Activated CD4-positive, CD25-positive, alpha-beta regulatory T cell (primary cell): Measurements from ENCODE around the gene SGCD.

ENCODE experiments used
- DNase-seq, 4 experiments: peaks; one replicate each; lab custom pipeline; 2025; lab: John Stamatoyannopoulos, UW

The SGCD gene

GRCh38 chr5:156459812-156460385 is 132.9 kb downstream of the SGCD start:
- DNase-seq, result no peak

GRCh38 chr5:156460471-156460870 is 133.5 kb downstream of the SGCD start:
- DNase-seq, result no peak

- DNase-seq, result no peak
Measured at GRCh38 chr5:156466871-156467270, 139.9 kb downstream of the SGCD start.

DNA sequence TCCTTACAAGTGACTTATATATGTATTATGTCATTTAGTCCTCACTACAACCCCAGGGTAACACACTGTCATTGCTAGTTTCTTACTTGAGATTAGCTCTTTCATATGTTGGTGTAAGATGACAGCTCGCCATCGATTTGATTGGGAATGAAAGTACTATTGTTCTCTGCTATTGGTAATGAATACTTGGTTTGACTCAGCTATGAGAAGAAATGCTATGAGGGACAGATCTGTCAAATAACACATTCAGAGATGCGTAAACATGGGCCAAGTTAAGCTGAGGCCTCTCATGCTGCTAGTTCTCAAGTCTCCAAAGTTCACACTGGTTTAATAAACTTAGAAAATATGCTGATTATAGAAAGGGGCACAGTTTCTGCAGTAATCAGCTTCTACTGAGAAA is 142.7 kb downstream of the SGCD start:
- DNase-seq, result no peak

GRCh38 chr5:156471893-156472292 is 144.9 kb downstream of the SGCD start:
- no peak for DNase-seq

- DNase-seq, result no peak
Measured at GRCh38 chr5:156473269-156473908, 146.4 kb downstream of the SGCD start.

- no peak for DNase-seq
Measured at GRCh38 chr5:156474251-156474650, 147.3 kb downstream of the SGCD start.

GRCh38 chr5:156475182-156476157 is 148.5 kb downstream of the SGCD start:
- no peak for DNase-seq

- no peak for DNase-seq
Measured at GRCh38 chr5:156476158-156476551, 149.2 kb downstream of the SGCD start.

DNA sequence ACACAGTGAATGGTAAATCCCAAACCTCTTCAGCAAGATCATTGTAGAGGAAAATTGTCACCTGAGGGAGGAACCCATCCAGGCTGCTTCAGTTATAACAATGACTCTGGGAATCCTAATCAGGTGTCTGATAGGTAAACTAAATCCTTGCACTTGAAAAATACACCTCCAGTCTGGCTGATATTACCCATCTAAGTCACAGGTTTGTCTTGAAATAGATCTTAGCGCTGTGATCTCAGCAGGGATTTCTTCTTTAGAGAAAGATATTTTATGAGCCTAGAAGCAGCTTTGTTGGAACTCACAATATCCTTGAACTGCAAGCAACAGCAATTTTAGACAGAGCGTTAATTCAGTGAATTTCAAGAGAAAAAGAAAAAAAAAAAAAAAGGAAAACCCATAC is 149.7 kb downstream of the SGCD start:
- DNase-seq, result no peak

- no peak for DNase-seq
Measured at GRCh38 chr5:156477196-156477595, 150.2 kb downstream of the SGCD start.

GRCh38 chr5:156479849-156480248 is 152.9 kb downstream of the SGCD start:
- no peak for DNase-seq

- no peak for DNase-seq
Measured at GRCh38 chr5:156481741-156482140, 154.8 kb downstream of the SGCD start.

GRCh38 chr5:156482818-156483217 is 155.9 kb downstream of the SGCD start:
- no peak for DNase-seq

- no peak for DNase-seq
Measured at GRCh38 chr5:156486394-156487238, 159.7 kb downstream of the SGCD start.

GRCh38 chr5:156491766-156492165 is 164.8 kb downstream of the SGCD start:
- no peak for DNase-seq

DNA sequence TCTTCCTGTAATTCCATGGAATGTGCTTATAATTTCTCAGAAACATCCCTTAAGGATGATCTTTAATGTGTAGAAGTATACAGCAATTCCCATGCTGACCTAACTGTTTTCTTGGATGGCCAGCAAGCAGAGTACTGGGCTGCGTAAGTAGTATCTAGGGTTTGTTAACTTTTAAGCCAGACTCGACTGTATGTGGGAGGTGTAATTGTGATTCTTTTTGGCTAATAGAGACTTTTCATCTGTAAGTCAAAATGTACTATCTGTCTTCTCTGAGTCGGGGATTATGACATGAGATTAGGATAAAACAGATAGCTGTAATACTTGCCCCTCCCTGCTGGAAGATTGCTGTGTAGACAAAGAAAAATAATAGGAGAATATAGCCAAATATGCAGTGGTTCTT is 169.3 kb downstream of the SGCD start:
- no peak for DNase-seq

DNA sequence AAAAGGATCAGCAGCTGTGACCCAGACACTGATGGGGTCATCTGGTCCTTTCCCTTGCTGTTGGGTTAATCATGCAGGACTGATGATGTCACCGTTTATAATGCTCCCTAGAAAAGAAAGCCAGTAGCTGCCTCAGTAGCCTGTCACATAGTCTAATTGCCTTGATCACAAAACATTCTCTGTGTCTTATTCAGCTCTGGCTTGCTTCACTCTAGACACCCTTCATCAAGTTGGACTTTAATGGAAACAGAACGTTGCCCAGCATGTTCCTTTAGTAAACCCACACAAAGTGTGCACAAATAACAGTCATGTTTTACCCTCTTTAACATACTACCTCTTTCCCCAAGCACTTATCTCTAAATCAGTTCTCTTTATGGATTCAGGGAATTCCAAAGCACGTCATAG is 170.8 kb downstream of the SGCD start:
- no peak for DNase-seq

DNA sequence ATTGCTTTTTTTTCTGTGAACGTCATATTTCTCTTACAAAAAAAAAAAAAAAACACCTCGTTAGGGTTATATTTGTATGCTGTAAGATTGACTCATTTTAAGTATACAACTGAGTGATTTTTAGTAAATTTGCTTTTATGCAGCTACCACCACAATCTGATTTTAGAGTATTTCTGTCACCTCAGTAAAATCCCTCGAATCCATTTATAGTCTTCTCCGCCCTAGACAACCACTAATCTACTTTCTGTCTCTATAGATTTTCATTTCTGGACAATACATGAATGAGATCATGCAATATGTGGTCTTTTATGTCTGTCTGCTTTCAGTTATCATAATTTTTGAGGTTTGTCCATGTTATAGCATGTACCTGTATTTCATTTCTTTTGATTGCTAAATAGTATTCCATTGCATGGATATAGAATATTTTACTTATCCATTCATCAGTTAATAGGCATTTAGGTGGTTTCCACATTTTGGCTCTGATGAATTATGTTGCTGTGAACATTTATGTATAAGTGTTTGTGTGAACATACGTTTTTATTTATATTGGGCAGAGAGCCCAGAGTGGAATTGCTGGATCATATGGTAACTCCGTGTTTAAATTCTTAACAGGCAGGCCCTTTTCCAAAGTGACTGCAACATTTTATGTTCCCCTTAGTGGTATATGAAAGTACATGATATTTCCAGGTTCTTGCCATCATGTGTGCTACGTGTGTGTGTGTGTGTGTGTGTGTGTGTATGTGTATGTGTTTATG is 171.4 kb downstream of the SGCD start:
- no peak for DNase-seq

- DNase-seq, result no peak
Measured at GRCh38 chr5:156500755-156501154, 173.8 kb downstream of the SGCD start.

- no peak for DNase-seq
Measured at GRCh38 chr5:156505101-156505500, 178.1 kb downstream of the SGCD start.
